ENCODE measurements around the gene RCL1.

DNA sequence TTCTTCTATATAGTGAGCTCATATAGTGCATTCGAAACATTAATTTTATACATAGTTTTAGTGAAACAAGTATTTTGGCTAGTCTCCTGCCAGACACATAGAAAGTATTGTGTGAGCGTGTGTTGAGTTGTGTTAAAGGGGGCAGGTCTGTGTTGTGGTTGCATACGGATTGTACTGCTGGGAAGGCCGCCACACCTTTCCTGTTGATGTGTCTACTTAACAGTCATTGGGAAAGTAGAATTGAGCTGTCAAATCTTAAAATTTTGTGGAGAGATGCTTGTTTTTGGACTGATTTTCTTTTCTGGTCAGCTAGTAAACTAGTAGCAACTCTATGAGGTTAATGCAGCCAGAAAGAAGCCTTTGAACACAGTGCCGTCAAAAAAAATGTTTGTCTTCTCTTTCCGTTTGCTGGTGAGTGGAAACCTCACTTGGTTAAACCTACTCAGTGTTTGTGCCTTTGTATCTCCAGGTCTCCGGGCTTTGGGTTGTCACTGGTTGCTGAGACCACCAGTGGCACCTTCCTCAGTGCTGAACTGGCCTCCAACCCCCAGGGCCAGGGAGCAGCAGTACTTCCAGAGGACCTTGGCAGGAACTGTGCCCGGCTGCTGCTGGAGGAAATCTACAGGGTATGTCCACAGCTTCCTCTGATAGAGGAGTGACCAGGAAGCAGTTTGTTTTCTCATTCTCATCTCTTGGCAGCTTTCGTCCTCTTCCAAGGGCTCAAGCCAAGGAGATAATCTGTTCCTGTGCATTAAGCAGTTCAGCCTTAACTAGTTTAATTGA, 51.5 kb downstream of the RCL1 start:
- TF ChIP-seq POLR2A (IDR thresholded peaks at IDR 0.05; ENCODE audit: low read length) (no peak), GATA1 (IDR thresholded peaks at IDR 0.05; ENCODE audit: low read depth, low read length) (no peak)

Measured in erythroblast (primary cell).